NCI-H510A treated with DMSO at 0.1 percent for 48 hours (cell line): ENCODE measurements around the gene ECHDC1.
A peak's percentile ranks its signal among the peaks of the same experiment; 100 is the strongest.
"Not testable (repeated sequence)": the region's sequence is repeated elsewhere in the genome, so short reads cannot be mapped to it uniquely, and the experiment has no call there.

Experiments used
- DNase-seq: peaks from one replicate; lab custom pipeline; 2025; lab: John Stamatoyannopoulos, UW

ECHDC1 gene

DNA sequence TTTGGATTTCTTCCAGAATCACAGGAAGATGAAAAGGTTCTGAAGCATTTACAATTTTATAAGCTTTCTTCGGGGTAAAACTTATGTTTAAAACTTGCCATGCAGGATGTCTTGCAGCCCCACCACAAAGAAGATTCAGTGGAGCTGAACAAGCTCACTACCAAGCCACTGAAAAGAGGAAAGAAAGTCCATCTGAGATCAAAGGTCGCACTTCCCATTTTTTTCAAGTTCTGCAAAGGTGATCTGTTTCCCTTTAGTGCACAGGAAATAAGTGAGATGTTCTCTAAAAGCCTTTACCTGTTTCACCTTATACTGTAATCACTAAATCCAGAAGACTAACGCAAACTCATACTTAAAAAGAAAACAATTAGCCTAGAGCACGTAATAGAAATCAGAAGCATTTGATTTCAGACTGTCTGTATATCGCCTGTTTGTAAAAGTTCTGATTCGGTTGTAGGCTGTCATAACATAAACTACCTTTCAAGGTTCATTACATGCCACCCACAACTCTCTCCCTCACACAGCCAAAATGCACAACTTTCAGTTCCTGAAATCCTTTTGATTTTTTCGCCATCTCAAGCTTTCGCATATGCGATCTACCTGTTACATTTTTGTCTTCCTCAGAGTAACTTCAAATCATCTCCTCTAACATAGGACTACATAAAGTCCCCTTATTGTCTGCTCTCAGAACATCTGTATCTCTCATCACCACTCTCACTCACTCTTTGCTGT lies 1.8 kb downstream of the ECHDC1 start:
- no peak for DNase-seq

DNA sequence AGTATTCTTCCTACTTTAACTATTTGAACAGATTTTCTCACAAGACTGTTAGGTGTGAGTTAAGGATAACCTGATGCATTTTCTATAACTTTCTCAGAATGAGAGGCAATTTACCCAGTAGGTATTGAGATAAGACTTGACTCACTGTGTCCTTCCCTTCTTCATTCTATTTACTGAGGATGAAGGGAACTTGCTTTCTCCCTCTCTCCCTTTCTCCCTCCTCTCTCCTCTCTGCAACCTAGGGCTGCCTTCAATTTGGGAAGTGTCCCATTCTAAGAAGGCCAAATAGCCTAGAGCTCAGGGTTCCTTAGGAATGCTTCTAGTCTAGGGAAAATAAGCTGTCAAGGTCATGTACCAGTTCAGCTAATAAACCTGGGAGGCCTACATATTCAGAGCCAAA lies 3.2 kb downstream of the ECHDC1 start:
- DNase-seq = no peak

DNA sequence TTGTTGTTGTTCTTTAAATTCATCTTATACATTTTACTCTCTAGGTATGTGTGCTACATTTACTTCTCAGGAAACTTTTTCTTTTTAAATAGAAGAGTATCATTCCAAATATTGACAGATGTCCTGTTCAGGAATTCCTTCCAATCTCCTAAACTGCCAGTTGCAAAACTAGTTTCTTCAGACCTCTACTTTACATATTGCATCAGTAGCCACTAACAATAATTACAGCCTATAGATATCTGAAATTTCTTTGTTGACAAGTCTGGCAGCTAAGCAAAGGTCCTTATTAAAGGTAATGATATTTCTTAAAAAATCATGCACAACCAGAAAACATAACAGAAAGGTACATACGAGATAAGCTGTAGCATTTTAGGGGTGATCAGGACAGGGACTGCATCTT lies 4.5 kb downstream of the ECHDC1 start:
- no peak for DNase-seq

DNA sequence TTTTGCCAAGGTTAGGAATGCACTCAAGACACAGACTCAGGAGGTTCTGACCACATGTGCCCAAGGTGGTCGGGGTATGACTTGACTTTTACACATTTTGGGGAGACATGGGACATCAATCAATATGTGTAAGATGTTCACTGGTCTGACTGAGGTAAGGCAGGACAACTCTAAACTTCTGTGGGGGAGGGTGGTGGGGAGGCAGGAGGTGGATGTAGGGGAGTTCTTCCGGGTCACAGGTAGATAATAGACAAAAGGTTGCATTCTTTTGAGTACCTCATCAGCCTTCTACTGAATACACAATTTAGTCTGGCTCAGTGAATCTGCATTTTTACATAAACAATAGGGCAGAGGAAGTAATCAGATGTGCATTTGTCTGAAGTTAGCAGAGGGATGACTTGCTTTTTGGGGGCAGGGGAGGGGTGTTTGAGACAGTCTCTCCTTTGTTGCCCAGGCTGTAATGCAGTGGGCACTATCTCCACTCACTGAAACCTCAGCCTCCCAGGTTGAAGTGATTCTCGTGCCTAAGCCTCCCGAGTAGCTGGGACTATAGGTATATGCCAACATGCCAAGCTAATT lies 10.9 kb downstream of the ECHDC1 start:
- no peak for DNase-seq

DNA sequence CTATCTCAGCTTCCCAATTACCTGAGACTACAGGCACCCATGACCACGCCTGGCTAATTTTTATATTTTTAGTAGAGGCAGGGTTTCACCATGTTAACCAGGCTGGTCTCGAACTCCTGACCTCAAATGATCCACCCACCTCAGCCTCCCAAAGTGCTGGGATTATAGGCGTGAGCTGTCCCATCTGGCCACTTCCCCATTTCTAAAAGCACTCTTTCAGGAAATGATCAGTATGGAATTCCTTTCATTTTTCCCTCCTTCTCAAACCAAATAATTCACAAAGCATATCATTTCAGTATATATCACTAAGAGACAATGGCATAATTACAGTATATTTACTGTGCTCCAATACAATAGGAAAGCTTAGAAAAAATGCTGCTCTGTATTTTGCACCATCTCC lies 12.2 kb downstream of the ECHDC1 start:
- not testable (repeated sequence) for DNase-seq

DNA sequence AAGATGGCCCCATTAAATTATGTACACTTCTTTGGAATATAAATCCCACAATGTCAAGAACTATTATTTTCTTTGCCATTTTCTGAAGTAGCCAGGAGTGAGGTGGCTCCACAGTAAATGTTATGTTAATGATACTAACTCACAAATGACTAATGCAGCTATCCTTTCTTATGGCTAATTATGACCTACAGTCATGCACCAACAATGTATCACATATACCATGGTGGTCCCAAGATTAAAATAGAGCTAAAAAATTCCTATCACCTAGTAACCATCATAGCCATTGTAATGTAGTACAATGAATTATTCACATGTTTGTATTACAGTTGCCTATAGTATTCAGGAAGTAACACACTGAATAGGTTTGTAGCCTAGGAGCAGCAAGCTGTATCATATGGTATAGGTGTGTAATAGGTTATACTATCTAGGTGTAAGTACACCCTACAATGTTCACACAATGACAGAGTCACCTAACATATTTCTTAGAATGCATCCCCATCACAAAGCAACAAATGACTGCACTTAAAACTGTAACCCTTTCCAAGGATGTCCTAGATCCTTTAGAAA lies 15.3 kb downstream of the ECHDC1 start:
- no peak for DNase-seq

DNA sequence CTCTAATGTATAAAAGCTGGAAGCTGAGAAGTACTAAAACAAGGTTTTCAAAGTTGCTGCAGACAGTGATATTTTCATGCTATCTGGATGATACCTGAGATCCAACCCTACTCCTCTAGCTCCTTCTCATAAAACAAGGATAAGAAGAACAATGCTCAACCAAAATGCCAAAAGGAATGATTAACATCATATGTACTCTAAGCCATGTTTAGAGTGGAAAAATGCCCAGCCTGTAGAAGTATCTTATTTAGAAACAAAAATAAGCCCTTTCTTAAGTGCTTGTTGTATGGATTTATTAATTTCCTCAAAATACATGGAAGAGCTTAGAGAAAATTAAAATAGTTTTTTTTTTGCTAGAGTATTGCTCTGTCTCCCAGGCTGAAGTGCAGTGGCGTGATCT lies 23.7 kb downstream of the ECHDC1 start:
- no peak for DNase-seq

DNA sequence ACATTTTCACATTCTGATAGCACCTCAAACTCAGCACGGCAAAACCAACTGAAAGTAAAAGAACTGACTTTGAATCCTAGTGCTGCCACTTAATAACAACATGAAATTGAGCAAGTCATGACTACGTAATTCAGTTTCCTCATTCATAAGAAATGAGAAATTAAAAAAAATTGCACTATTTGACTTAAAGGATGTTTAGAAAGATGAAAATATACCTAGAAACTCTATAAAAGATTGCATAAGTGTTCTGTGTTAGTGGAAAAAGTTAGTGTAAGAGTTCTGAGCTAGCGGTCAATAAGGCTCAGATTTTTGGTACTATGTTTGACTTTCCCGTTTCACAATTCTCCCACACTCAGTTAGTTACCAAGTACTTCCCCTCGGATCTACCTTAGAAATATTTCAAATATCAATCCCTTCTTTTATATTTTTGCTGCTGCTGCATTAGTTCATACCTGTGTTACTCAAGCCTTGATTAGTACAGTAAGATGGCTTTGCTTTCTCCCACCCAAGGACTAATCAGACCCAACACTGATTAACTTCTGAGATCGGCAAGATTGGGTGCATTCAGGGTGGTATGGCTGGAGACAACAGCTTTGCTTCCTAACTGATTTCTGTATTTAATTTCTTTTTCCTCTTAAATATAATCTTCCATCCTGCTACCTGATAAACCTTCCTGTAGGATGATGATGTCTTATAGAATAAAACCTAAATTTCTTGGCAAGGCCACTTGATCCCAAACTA lies 25.9 kb downstream of the ECHDC1 start:
- DNase-seq = no peak

DNA sequence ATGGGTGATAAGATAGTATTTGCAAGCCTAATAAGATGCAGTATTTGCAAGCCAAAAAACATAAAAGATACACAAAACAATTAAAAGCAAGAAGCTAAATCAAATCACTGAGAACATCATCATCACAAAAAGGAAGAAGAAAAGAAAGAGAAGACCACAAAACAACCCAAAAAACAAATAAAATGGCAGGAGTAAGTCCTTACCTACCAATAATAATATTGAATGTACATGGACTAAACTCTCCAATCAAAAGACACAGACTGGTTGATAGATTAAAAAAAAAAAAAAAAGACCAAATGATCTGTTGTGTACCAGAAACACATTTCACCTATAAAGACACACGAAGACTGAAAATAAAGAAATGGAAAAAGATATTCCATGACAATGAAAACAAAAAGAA lies 37.7 kb downstream of the ECHDC1 start:
- no peak for DNase-seq

DNA sequence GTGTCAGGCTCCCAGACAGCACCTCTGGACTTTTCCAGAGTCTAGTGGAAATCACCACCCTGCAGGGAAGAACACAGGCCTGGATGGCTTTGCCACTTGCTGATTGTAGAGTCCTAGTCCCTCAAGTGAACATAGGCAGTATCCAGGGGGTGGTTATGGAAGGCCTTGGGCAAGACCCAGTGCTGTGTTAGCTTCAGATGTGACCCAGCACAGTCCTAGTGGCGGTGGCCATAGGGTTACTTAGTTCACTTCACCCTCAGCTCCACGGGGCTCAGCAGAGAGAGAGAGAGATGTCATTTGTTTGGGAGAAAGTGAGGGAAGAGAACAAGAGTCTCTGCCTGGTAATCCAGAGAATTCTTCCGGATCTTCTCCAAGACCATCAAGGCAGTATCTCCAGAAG lies 39.5 kb downstream of the ECHDC1 start:
- DNase-seq = no peak

DNA sequence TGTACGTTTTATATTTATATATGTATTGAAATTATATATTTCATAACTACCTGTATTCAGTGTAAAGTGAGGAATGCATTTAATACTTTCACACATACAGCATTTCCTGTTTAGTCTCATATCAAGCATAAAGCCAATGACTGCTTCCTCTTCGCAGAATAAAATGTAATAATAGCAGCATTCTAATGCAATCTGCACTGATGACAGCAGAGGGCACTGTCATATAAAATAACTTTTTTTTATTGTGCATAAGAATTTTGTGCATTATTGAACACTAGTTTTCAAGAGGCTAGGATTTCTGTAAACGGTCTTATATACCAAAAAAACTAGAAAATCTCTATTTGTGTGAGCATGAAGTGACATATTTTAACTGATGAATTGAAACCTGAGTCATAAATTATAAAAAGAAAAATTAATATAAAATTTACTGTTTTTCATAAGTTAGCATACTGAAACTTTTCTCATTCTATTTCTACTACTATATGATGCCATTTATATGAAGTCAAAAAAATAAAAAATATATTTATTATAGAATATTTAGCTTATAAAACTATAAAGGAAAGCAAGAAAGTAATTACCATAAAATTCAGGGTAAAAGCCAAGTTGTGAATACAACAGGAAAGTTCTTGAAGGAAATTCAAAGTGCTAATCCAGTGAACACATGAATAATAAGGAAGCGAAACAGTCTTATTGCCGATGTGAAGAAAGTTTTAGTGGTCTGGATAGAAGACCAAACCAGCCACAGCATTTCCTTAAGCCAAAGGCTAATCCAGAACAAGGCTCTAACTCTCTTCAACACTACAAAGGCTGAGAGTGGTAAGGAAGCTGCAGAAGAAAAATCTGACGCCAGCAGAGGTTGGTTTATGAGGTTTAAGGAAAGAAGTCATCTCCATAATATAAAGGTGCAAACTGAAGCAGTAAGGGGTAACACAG lies 40.4 kb downstream of the ECHDC1 start:
- DNase-seq = peak; percentile 40

DNA sequence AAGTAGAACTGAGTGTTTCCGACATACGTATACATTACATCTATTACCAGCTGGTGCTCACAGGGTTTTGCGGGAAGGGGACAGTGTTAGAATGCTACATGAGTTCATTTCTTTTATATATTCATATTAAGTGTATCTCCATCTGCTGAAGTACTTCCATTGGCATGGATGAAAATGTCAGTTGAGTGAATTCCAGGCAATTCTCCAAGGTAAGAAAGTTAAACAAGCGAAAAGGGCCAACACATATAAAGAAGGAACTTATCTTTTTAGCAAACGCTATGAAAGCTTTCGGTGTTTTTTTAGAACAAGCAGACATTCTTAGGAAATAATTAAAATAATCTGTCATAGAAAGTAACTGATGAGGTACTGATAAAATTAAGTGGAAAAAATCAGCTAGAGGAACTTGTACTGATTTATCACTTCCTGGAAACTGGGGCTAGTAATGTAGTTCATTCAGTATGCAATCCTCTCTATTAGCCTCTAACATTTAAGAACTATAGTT lies 42.2 kb downstream of the ECHDC1 start:
- no peak for DNase-seq

DNA sequence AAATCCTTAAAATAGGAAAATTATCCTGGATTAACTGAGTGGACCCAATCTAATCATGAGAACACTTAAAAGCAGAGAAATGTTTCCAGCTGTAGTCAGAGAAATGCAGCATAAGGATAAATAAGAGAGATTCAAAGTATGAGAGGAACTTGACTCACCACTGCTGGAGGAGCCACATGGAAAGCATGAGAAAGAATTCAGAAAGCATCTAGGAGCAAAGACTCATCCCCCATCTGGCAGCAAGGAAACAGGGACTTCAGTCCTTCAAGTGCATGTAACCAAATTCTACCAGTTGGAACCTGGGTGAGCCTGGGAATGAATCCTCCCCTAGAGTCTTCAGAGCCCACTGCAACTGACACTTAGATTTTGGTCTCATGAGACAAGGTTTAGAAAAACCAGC lies 43.0 kb downstream of the ECHDC1 start:
- no peak for DNase-seq

DNA sequence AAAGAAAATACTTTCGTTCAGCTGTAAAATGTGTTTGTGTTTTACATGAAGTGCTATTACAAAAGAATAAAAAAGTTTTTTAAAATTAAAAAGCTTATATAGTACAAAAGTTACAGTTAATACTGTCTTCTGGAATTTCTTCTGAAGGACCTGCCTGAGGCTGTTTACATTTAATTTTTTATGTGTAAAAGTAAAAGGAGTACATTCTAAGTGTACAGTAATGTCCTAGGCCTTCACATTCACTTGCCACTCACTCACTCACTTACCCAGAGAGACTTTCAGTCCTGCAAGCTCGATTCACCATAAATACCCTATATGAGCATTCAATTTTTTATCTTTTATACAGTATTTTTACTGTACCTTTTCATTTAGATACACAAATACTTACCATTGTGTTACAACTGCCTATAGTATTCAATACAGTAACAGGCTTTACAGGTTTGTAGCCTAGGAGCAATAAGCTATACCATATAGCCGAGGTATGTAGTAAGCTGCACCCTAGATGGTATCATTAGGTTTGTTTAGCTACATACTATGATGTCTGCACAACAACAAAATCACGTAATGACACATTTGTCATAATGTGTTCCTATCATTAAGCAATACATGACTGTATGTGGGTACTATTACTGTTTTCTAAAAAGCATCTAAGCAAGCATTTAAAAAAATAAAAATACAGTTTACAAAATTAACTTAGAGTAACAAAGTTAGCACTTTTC lies 43.7 kb downstream of the ECHDC1 start:
- no peak for DNase-seq

DNA sequence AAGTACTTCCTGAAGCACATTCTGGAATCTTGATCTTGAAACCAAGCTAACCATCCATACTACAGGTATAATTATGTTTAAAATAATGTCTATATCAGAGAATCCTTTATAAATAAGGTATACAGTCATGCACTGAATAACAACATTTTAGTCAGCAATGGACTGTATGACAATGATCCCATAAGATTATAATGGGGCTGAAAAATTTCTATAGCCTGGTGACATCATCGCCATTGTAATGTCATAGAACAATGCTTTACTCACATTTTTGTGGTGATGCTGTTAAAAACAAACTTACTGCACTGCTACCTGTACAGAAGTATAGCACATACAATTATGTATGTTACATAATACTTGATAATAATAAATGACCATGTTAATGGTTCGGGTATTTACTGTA lies 44.9 kb downstream of the ECHDC1 start:
- DNase-seq = no peak

DNA sequence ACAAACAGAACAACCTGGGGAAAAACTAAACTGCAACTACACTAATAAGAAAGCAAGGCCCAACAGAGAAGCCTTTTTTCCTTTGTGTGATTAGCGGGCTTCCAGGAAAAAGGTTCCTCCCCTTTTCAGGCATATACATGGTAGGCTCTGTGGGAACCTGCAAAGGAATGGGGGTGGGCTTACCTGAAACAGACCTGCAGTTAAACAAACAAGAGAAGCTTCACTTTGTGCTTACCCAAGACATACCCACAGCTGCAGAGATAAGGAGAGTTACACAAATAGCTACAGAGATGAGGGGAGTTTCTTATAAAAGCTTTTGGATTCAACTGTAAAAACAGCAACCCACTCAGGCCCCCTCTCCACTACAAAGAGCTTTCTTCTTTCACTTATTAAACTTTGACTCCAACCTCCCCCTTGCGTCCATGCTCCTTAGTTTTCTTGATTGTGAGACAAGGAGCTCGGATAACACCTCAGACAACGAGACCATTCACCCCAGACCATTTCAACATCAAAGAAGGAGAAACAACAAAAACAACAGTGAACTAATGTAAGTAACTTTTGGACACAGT lies 45.8 kb downstream of the ECHDC1 start:
- DNase-seq = no peak

DNA sequence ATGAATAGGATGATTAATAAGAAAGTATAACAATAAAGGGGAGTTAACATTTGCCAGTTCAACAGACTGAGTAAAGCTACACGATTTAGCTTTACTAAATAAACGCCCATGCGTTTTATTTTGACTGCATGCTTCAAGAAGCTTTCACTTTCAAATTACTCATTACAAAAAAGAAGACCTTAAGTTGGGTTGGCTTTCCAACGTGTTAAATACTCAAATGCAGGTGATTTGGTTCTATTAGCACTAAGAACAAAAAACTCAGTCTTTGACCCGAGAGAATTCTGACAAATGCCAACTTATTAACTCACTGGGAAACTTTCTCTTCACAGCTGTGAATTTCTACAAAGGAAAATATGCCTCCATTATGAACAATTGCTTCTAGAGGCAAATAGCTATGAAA lies 51.9 kb downstream of the ECHDC1 start:
- DNase-seq = no peak

DNA sequence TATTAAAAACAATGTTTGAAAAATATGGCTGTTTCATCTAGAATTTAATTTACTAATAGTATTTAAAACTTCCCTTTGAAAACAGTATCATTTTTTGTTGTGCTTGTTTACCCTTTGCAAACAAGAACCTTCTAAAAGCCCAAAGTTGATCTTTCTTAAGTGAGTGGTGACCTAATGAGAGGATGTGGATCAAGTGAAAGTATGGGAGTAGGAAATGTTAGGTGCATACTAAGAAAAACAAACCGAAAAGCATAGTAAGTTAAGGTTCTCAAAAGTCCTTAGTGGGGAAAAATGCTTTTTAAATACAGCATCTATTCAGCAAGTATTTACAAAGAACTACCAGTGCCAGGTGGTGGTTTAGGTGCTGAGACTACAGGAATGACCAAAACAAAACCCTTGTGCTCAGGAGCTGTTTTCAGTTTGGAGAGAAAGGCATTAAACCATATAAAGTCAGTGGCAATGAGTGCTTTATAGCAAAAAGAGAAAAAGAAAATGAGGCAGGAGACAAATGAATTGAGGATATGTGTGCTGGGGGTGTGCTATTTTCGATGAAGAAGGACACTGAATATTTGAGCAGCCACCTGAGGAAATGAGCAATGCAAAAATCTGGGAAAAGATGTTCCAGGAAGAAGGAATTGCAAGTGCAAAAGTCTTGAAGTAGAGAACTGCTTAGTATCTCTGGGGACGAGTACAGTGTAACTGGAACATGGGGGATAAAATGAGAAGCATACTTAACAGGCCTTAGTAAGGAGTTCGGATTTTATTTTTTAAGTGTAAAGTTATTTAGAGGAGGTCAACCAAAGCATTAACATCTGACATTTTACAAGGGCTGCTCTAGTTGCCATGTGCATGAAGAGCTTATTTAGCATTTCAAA lies 52.8 kb downstream of the ECHDC1 start:
- no peak for DNase-seq

DNA sequence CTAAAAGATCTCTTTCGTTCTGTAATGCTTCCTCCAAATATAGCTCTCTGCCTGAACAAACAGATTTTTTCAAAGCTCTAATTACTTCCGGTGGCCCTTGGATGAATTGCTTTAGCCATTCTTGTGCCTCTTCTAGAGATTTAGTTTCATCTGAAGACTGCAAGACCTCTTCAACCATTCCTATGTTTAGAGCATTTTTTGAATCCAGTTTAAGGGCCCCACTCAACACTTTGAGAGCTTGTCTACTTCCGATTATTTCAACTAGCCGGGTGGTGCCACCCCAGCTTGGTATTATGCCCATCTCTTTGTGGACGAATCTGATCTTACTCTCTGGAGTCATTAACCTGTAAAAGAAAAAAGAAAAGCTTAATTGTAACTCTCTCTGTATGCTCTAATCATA lies 53.5 kb downstream of the ECHDC1 start:
- peak; percentile 3 for DNase-seq

DNA sequence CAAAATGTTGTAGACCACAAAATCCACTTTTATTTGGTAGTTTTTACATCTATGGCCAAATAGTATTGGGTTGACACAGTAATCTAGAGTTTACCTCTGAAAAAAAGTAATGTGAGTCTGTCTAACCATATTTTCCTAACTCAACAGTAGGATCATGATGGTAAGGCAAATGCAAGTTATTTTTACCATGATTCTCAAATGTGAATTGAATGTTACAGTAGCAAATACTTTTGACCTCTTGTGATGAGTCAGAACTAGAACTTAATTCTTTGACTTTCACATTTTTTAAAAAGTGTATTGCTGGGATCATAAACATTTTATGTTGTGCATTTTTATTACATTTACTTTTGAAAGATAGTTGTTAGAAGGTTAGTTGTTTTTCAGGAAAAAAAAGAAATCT lies 54.7 kb downstream of the ECHDC1 start:
- no peak for DNase-seq
